Embryonic facial prominence (tissue), 1 donor: ENCODE measurements around the gene FXYD2.

ENCODE experiments used
- DNase-seq: peaks from one replicate; pipeline ENCODE4 v3.0.0-alpha.2; 2016; ENCODE audit errors: extremely low spot score

The FXYD2 gene

GRCh38 chr11:117835576-117835975 lies 11.0 kb upstream of the FXYD2 start:
- DNase-seq, result no peak

- no peak for DNase-seq
Measured at GRCh38 chr11:117834838-117835443, 10.4 kb upstream of the FXYD2 start.

- no peak for DNase-seq
Measured at GRCh38 chr11:117834068-117834810, 9.7 kb upstream of the FXYD2 start.

GRCh38 chr11:117833401-117833891 lies 8.9 kb upstream of the FXYD2 start:
- DNase-seq, result no peak

GRCh38 chr11:117832511-117832910 lies 8.0 kb upstream of the FXYD2 start:
- no peak for DNase-seq

- no peak for DNase-seq
Measured at GRCh38 chr11:117831661-117832415, 7.3 kb upstream of the FXYD2 start.

GRCh38 chr11:117830674-117831351 lies 6.3 kb upstream of the FXYD2 start:
- no peak for DNase-seq

- no peak for DNase-seq
Measured at GRCh38 chr11:117830072-117830471, 5.5 kb upstream of the FXYD2 start.

GRCh38 chr11:117829369-117829725 lies 4.8 kb upstream of the FXYD2 start:
- no peak for DNase-seq

GRCh38 chr11:117828611-117829368 lies 4.2 kb upstream of the FXYD2 start:
- no peak for DNase-seq

GRCh38 chr11:117827521-117828511 lies 3.3 kb upstream of the FXYD2 start:
- no peak for DNase-seq

- DNase-seq, result no peak
Measured at GRCh38 chr11:117826832-117827231, 2.3 kb upstream of the FXYD2 start.

GRCh38 chr11:117826190-117826570 lies 1.6 kb upstream of the FXYD2 start:
- DNase-seq, result no peak

- no peak for DNase-seq
Measured at GRCh38 chr11:117825538-117826189, 1.1 kb upstream of the FXYD2 start.

GRCh38 chr11:117823946-117824420 lies 561 bp downstream of the FXYD2 start:
- DNase-seq, result no peak

GRCh38 chr11:117823294-117823945 lies 1.1 kb downstream of the FXYD2 start:
- DNase-seq, result no peak

- DNase-seq, result no peak
Measured at GRCh38 chr11:117822074-117823033, 2.2 kb downstream of the FXYD2 start.

- DNase-seq, result no peak
Measured at GRCh38 chr11:117821431-117821830, 3.1 kb downstream of the FXYD2 start.
